Brain microvascular endothelial cell (primary cell): ENCODE results near the gene CADPS.

Experiments
- DNase-seq: peaks from one replicate; pipeline ENCODE4 v3.0.0-alpha.2; 2020
- H3K27ac ChIP-seq: fragments of 250-450 bp; sonication (Bioruptor Pico); 2 replicates; pipeline ENCODE4 v1.5.1; 2020; ENCODE audit warnings: mild to moderate bottlenecking, moderate library complexity
- H3K27me3 ChIP-seq: fragments of 250-450 bp; sonication (Bioruptor Pico); replicated peaks from 2 replicates; pipeline ENCODE4 v1.5.1; 2020; ENCODE audit warnings: mild to moderate bottlenecking
- H3K36me3 ChIP-seq: fragments of 250-450 bp; sonication (Bioruptor Pico); replicated peaks from 2 replicates; pipeline ENCODE4 v1.5.1; 2020; ENCODE audit warnings: mild to moderate bottlenecking
- H3K4me3 ChIP-seq: 2 replicates; pipeline ENCODE4 v1.5.1; 2011; ENCODE audit warnings: low read depth, mild to moderate bottlenecking, control low read depth, low read length, moderate library complexity
- CTCF ChIP-seq: IDR thresholded peaks from 2 replicates; pipeline ENCODE4 v1.5.1; 2011; ENCODE audit warnings: low read depth, mild to moderate bottlenecking, moderate library complexity, low read length, control low read depth, inconsistent platforms; ENCODE audit errors: missing control alignments
- in situ Hi-C: cut with HindIII; loops from 2 replicates; pipeline ENCODE4 v1.10.0; 2017; ENCODE audit warnings: low sequenced_read_pairs, low pct_ligation_motif_present

The CADPS gene

GRCh38 chr3:62574266-62574898, 300.8 kb downstream of the CADPS start:
- H3K36me3 ChIP-seq: no peaks in the 10 kb centered on the region
- no peak for DNase-seq
- H3K27ac ChIP-seq: no peak overlapping the region
- in situ Hi-C loops: no loop called here
- no peak overlapping the region for H3K4me3 ChIP-seq
- TF ChIP-seq CTCF: no peak
- no peaks in the 10 kb centered on the region for H3K27me3 ChIP-seq

- Histone ChIP-seq H3K36me3 (no peaks in the 10 kb centered on the region), H3K27ac (no peak overlapping the region), H3K4me3 (no peak overlapping the region), H3K27me3 (no peaks in the 10 kb centered on the region)
- no peak for TF ChIP-seq CTCF
- in situ Hi-C loops: no loop called here
- DNase-seq: no peak
Observed at GRCh38 chr3:62571916-62572315, 303.3 kb downstream of the CADPS start.

DNA sequence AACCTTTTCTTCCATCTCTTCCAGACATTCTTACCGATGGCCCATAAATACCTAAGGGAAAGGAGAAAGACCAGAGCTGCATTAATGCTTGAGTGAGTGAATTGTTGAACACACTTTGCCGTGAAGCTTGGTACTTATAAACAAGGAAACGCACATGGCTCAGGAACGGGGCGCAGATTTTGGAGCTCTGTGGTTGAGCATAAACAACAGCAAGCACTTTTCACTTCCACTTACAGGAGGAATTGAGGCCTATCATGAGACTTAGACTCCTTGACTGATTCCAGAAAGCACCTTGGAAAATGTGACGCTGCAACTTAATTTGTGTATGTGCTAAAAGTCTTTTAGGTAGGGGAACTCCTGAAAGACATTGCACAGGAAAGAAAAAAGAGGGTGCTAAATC, 304.3 kb downstream of the CADPS start:
- Histone ChIP-seq H3K4me3 (no peak overlapping the region), H3K36me3 (no peaks in the 10 kb centered on the region), H3K27ac (no peak overlapping the region), H3K27me3 (no peaks in the 10 kb centered on the region)
- DNase-seq: no peak
- TF ChIP-seq CTCF: no peak
- in situ Hi-C loops: no loop called here

DNA sequence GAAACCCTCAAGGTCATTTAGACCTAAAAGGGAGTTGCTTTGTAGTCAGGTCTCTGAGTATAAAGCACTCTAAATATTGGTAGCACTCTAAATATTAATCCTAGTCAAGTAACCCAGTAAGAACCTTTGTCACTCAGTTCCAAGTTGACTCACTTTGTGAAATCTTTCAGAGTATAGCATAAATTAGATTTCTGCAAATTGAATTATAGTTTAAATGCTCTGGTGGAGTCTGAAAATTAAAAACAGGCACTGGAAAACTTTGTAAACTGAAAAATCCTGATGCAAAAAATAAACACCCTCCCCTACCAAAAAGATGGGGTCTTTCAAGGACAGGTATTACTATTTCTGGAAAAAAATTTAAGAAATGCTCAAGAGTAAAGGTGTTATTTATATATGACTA, 305.6 kb downstream of the CADPS start:
- DNase-seq: no peak
- no peak overlapping the region for H3K4me3 ChIP-seq

DNA sequence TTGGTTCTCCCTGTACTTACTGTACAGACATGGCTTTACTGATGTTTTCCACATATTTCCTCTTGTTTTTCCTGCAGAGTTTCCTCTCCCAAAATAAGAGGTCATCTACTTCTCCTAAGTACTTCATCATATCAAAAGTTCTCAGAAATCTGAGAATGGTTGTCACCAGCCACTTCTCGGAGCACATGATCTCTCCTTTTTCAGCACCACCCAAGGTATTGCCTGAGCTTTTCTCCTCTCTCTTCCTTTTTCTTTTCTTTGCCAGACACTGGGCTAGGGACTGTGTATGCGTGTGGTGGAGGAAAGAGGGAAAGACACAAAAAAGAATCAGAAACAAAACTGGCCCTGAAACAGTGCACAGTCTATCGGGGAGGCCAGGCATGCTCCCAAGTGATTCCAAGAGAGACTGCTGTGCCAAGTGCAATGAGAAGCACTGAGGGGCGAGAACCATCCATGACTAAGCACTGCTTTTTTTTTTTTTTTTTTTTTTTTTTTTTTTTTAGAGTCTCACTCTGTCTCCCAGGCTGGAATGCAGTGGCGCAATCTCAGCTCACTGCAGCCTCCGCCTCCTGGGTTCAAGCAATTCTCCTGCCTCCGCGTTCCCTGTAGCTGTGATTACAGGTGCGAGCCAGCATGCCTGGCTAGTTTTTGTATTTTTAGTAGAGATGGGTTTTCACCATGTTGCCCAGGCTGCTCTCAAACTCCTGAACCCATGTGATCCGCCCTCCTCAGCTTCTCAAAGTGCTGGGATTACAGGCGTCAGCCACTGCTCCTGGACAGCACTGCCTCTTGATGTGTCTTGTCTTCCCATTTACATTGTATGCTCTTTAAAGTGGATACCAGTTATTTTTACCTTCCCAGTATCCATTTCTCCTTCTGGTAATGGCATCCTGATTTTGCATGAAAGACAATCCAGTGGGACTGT, 307.9 kb downstream of the CADPS start:
- Histone ChIP-seq H3K27me3 (no peaks in the 10 kb centered on the region), H3K4me3 (no peak overlapping the region), H3K27ac (no peak overlapping the region), H3K36me3 (no peaks in the 10 kb centered on the region)
- peak; percentile 52 for DNase-seq
- in situ Hi-C loops: no loop called here
- no peak for TF ChIP-seq CTCF

More for the DNA sequence above, 305.6 kb downstream of the CADPS start:
- no peaks in the 10 kb centered on the region for H3K27me3 ChIP-seq
- no peak overlapping the region for H3K27ac ChIP-seq
- H3K36me3 ChIP-seq: no peaks in the 10 kb centered on the region
- TF ChIP-seq CTCF: no peak
- in situ Hi-C loops: no loop called here
